Endodermal cell (in vitro differentiated cells): Measurements from ENCODE around the gene RFLNA. TPM values are rescaled to one million over a fixed set of nuclear protein-coding genes. Genes with fewer than 3 reads are reported as not detected.

Source experiments
- DNase-seq: peaks from one replicate; pipeline ENCODE4 v3.0.0-alpha.2; 2017
- H3K27ac ChIP-seq: 2 replicates; pipeline ENCODE4 v1.5.1; 2013; ENCODE audit warnings: mild to moderate bottlenecking, low read depth, low read length, moderate library complexity
- H3K27me3 ChIP-seq: 2 replicates; pipeline ENCODE4 v1.6.1; 2013; ENCODE audit warnings: mild to moderate bottlenecking, low read length, moderate library complexity; ENCODE audit not compliant: insufficient read depth, control insufficient read depth, poor library complexity, severe bottlenecking
- H3K36me3 ChIP-seq: 2 replicates; pipeline ENCODE4 v1.7.0; 2013; ENCODE audit warnings: mild to moderate bottlenecking, low read length, moderate library complexity; ENCODE audit not compliant: control insufficient read depth, insufficient read depth
- H3K4me1 ChIP-seq: one replicate; pipeline ENCODE4 v1.7.0; 2013; ENCODE audit warnings: low read length; ENCODE audit not compliant: control insufficient read depth, insufficient read depth
- H3K4me3 ChIP-seq: 2 replicates; pipeline ENCODE4 v1.5.1; 2013; ENCODE audit warnings: mild to moderate bottlenecking, low read length, moderate library complexity
- H3K9ac ChIP-seq: 2 replicates; pipeline ENCODE4 v1.6.1; 2013; ENCODE audit warnings: mild to moderate bottlenecking, low read length, moderate library complexity; ENCODE audit not compliant: poor library complexity, severe bottlenecking; ENCODE audit errors: extremely low read depth
- H3K9me3 ChIP-seq: 2 replicates; pipeline ENCODE4 v1.6.1; 2013; ENCODE audit warnings: mild to moderate bottlenecking, low read length, moderate library complexity; ENCODE audit not compliant: control insufficient read depth
- H3K27ac Mint-ChIP-seq: 2 replicates; pipeline ENCODE4 v1.8.0; 2020; ENCODE audit warnings: mixed read lengths
- H3K27me3 Mint-ChIP-seq: 2 replicates; pipeline ENCODE4 v1.8.0; 2021; ENCODE audit warnings: mild to moderate bottlenecking, mixed read lengths; ENCODE audit not compliant: insufficient read depth
- H3K36me3 Mint-ChIP-seq: 2 replicates; pipeline ENCODE4 v1.8.0; 2020; ENCODE audit warnings: low read depth, mixed read lengths
- H3K4me1 Mint-ChIP-seq: 2 replicates; pipeline ENCODE4 v1.8.0; 2020; ENCODE audit warnings: mixed read lengths
- H3K4me3 Mint-ChIP-seq: 2 replicates; pipeline ENCODE4 v1.8.0; 2020; ENCODE audit warnings: mild to moderate bottlenecking, moderate library complexity, mixed read lengths
- H3K9me3 Mint-ChIP-seq: 2 replicates; pipeline ENCODE4 v1.8.0; 2020; ENCODE audit warnings: mild to moderate bottlenecking, mixed read lengths
- WGBS, 2 experiments: methylation state at CpG; one replicate each; pipeline versions ENCODE4 v1.1.5 to v1.1.7; 2013; ENCODE audit warnings: missing lambda C conversion rate in 2 of 2, mixed read lengths in 1 of 2; ENCODE audit not compliant: insufficient coverage in 1 of 2, insufficient read length in 1 of 2; 5-methylcytosine and 5-hydroxymethylcytosine counted together
- total RNA-seq, 2 donors: library from RNA; stranded (reverse); fragmentation: NEBNext Ultra II Directional in 1 of 2; extraction: Animal tissue kit (Norgen Biotek cat#: 25700) in 1 of 2; gene quantifications; 2 replicates in 1 of 2; 3 replicates in 1 of 2; pipeline ENCODE4 v1.2.1, GENCODE V29; 2021
- TF ChIP-seq, protein P1 (sequence below): fragments of 200-600 bp; sonication (generic); conservative IDR thresholded peaks from 2 replicates; pipeline ENCODE4 v1.5.0; 2021; ENCODE audit warnings: antibody characterized with exemption, mild to moderate bottlenecking

The RFLNA gene
- total RNA-seq, 2 donors from 2014 or later = 1.2 to 2.0 TPM

DNA sequence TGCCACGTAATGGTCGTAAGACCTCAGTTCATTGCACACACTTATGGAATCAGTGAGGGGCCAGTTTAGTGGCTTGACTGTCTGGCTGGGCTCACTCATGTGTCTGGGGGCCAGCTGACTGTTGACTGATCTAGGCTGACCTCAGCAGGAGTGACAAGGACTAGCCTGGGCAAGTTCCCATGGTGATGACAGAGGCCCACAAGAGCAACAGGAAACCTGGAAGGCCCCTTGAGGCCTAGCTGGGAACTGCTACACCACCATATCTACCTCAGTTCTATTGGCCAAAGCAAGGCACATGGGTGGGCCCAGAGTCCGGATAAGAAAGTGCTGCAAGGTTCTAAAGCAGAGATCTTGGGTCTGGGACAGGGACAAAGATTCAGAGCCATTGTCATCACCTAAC lies 21.3 kb upstream of the RFLNA start:
- H3K27ac Mint-ChIP-seq = no peak overlapping the region
- H3K27ac ChIP-seq = no peak overlapping the region
- H3K36me3 Mint-ChIP-seq = no peaks in the 10 kb centered on the region

DNA sequence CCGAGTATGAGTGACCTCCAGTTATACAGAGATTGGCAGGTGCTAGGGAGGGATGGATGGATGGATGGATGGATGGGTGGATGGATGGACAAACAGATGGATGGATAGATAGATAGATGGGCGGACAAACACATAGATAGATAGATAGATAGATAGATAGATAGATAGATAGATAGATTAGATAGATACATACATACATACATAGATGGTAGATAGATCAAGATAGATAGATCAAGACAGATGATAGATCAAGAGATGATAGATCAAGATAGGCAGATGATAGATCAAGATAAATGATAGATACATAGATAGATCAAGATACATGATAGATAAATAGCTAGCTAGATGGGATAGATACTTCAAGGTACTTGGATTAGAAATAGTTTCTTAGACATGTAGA lies 18.6 kb upstream of the RFLNA start:
- H3K4me1 Mint-ChIP-seq = peaks cover 11% of the 10 kb centered on the region
- H3K36me3 Mint-ChIP-seq = no peaks in the 10 kb centered on the region
- TF ChIP-seq, protein P1, sequence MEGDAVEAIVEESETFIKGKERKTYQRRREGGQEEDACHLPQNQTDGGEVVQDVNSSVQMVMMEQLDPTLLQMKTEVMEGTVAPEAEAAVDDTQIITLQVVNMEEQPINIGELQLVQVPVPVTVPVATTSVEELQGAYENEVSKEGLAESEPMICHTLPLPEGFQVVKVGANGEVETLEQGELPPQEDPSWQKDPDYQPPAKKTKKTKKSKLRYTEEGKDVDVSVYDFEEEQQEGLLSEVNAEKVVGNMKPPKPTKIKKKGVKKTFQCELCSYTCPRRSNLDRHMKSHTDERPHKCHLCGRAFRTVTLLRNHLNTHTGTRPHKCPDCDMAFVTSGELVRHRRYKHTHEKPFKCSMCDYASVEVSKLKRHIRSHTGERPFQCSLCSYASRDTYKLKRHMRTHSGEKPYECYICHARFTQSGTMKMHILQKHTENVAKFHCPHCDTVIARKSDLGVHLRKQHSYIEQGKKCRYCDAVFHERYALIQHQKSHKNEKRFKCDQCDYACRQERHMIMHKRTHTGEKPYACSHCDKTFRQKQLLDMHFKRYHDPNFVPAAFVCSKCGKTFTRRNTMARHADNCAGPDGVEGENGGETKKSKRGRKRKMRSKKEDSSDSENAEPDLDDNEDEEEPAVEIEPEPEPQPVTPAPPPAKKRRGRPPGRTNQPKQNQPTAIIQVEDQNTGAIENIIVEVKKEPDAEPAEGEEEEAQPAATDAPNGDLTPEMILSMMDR = no peak
- Histone ChIP-seq H3K4me3 (no peak overlapping the region), H3K27me3 (no peaks in the 10 kb centered on the region), H3K9me3 (peaks cover 7% of the 10 kb centered on the region), H3K4me1 (no peaks in the 10 kb centered on the region), H3K9ac (no peak overlapping the region), H3K27ac (no peak overlapping the region), H3K36me3 (no peaks in the 10 kb centered on the region)
- no peak overlapping the region for H3K27ac Mint-ChIP-seq
- no peak overlapping the region for H3K4me3 Mint-ChIP-seq
- peaks cover 3% of the 10 kb centered on the region for H3K9me3 Mint-ChIP-seq
- H3K27me3 Mint-ChIP-seq = peaks cover 3% of the 10 kb centered on the region
- WGBS, 2 experiments = 90 to 100% methylated on average over 1 of the region's 2 CpGs
- no peak for DNase-seq

More for the DNA sequence above, 21.3 kb upstream of the RFLNA start:
- Histone ChIP-seq H3K9ac (no peak overlapping the region), H3K27me3 (no peaks in the 10 kb centered on the region), H3K4me3 (no peak overlapping the region), H3K36me3 (no peaks in the 10 kb centered on the region), H3K9me3 (no peaks in the 10 kb centered on the region), H3K4me1 (no peaks in the 10 kb centered on the region)
- H3K9me3 Mint-ChIP-seq = peaks cover 6% of the 10 kb centered on the region
- H3K4me3 Mint-ChIP-seq = no peak overlapping the region
- DNase-seq = peak; percentile 94
- H3K4me1 Mint-ChIP-seq = peaks cover 11% of the 10 kb centered on the region
- WGBS, 2 experiments = 93 to 94% methylated on average over 3 of the region's 3 CpGs
- H3K27me3 Mint-ChIP-seq = peaks cover 5% of the 10 kb centered on the region
- TF ChIP-seq, protein P1 = peak; percentile 74

DNA sequence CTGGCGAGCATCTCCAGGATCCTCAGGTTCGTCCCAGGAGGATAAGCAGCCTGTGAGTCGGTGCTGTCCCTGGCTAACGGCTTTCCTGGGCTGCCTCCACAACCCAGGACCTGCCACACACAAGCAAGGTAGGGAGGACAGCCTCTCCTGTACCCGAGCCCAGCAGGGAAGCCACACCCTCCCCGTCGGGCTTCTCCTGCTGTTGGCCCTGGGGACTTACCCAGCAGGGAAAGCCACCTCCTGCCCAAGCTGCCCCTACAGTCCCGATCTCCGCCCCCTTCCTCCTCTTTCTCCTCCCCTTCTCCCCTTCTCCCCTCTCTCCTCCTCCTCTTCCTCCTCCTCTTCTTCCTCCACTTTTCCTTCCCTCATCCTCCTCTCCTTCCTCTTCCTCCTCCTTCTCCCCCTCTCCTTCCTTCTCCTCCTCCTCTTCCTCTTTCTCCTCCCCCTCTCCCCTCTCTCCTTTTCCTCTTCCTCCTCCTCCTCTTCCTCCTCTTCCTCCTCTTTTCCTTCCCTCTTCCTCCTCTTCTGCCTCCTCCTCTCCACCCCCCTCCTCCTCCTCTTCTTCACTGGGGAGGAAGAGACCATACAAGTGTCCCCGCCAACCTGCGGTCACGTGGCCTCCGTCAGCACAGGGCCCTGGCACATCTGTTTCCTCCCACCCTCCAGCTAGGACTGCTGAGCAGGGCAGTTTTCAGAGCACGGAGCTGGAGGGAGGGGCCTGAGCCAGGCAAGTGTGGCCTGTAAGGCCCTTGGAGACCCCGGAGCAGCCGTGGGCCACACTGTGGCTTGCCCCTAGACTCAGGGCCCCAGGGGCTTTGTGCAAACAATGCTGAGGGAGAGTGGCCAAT lies 17.3 kb upstream of the RFLNA start:
- H3K4me3 ChIP-seq = no peak overlapping the region
- H3K4me1 ChIP-seq = no peaks in the 10 kb centered on the region
- Mint-ChIP-seq H3K4me1 (peaks cover 11% of the 10 kb centered on the region), H3K9me3 (peaks cover 3% of the 10 kb centered on the region), H3K27me3 (peaks cover 3% of the 10 kb centered on the region), H3K4me3 (no peak overlapping the region), H3K27ac (no peak overlapping the region), H3K36me3 (no peaks in the 10 kb centered on the region)
- H3K9me3 ChIP-seq = peaks cover 7% of the 10 kb centered on the region
- no peaks in the 10 kb centered on the region for H3K27me3 ChIP-seq
- DNase-seq = no peak
- TF ChIP-seq, protein P1 = no peak
- WGBS, 2 experiments = 81 to 87% methylated on average over 5 to 16 of the region's 16 CpGs
- H3K36me3 ChIP-seq = no peaks in the 10 kb centered on the region
- no peak overlapping the region for H3K9ac ChIP-seq
- peak overlapping the region; percentile 22 for H3K27ac ChIP-seq
